ENCODE data around the gene ZBTB25.

The ZBTB25 gene

GRCh38 chr14:64496764-64497163 lies 6.9 kb downstream of the ZBTB25 start:
- Histone ChIP-seq H3K4me3 (ENCODE audit: low read depth in 1 of 2, low read length in 2 of 2) (no peak overlapping the region), H3K9me3 (ENCODE audit: low read length) (no peaks in the 10 kb centered on the region), H3K36me3 (ENCODE audit: insufficient read depth, low read length) (peaks cover 5% of the 10 kb centered on the region), H3K9ac (ENCODE audit: low read length) (no peak overlapping the region), H3K27me3 (ENCODE audit: control insufficient read depth in 1 of 2, insufficient read depth in 2 of 2, low read length in 2 of 2) (no peaks in the 10 kb centered on the region), H3K4me1 (ENCODE audit: insufficient read depth, low read length) (peaks cover 16% of the 10 kb centered on the region), H3K27ac (ENCODE audit: low read depth, low read length) (no peak overlapping the region)

- Histone ChIP-seq H3K4me3 (ENCODE audit: low read depth in 1 of 2, low read length in 2 of 2) (no peak overlapping the region), H3K9ac (ENCODE audit: low read length) (no peak overlapping the region), H3K9me3 (ENCODE audit: low read length) (no peaks in the 10 kb centered on the region), H3K36me3 (ENCODE audit: insufficient read depth, low read length) (peaks cover 10% of the 10 kb centered on the region), H3K4me1 (ENCODE audit: insufficient read depth, low read length) (peaks cover 5% of the 10 kb centered on the region), H3K27me3 (ENCODE audit: control insufficient read depth in 1 of 2, insufficient read depth in 2 of 2, low read length in 2 of 2) (no peaks in the 10 kb centered on the region), H3K27ac (ENCODE audit: low read depth, low read length) (no peak overlapping the region)
Measured at GRCh38 chr14:64495252-64495651, 8.4 kb downstream of the ZBTB25 start.

DNA sequence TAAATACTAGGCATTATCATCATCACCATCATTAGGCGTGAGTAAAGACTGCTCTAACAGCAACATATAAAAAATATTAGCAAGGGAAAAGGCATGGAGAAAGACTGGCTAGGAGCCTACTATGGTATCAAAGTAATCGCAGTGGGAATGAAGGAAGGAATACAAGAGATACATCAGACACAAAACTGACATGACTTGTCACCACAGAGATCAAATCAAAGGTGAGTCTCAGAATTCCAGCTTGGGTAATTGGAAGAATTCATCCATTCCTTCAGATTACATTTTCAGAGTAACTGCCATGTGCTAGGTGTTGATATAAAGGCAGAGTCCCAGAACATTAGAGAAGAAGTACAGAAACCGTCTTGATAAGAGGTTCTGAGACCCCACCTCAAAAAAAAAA lies 10.2 kb downstream of the ZBTB25 start:
- H3K4me3 ChIP-seq (ENCODE audit: low read depth in 1 of 2, low read length in 2 of 2) = no peak overlapping the region
- no peaks in the 10 kb centered on the region for H3K9me3 ChIP-seq (ENCODE audit: low read length)
- H3K4me1 ChIP-seq (ENCODE audit: insufficient read depth, low read length) = no peaks in the 10 kb centered on the region
- no peak overlapping the region for H3K27ac ChIP-seq (ENCODE audit: low read depth, low read length)
- peaks cover 13% of the 10 kb centered on the region for H3K36me3 ChIP-seq (ENCODE audit: insufficient read depth, low read length)
- H3K9ac ChIP-seq (ENCODE audit: low read length) = no peak overlapping the region
- no peaks in the 10 kb centered on the region for H3K27me3 ChIP-seq (ENCODE audit: control insufficient read depth in 1 of 2, insufficient read depth in 2 of 2, low read length in 2 of 2)

DNA sequence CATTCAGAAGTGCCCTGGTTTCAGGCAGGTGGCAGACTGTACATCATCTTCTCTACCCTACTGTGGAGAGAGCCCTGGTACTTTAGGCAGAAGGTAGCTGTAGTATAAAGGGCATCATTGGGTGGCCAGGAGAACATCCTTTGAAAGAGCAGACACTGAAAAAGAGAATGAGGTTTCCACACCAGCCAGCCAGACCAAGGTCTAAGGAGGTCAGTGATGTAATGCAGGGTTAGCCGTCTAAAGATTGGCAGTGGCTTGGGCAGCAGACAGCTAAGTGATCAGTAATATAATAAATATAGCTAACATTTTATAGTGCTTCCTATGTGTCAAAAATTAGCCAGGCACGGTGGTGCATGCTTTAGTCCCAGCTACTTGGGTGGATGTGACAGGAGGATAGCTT lies 12.0 kb downstream of the ZBTB25 start:
- Histone ChIP-seq H3K4me3 (ENCODE audit: low read depth in 1 of 2, low read length in 2 of 2) (no peak overlapping the region), H3K9me3 (ENCODE audit: low read length) (no peaks in the 10 kb centered on the region), H3K4me1 (ENCODE audit: insufficient read depth, low read length) (no peaks in the 10 kb centered on the region), H3K27me3 (ENCODE audit: control insufficient read depth in 1 of 2, insufficient read depth in 2 of 2, low read length in 2 of 2) (no peaks in the 10 kb centered on the region), H3K27ac (ENCODE audit: low read depth, low read length) (no peak overlapping the region), H3K9ac (ENCODE audit: low read length) (no peak overlapping the region), H3K36me3 (ENCODE audit: insufficient read depth, low read length) (peaks cover 28% of the 10 kb centered on the region)

DNA sequence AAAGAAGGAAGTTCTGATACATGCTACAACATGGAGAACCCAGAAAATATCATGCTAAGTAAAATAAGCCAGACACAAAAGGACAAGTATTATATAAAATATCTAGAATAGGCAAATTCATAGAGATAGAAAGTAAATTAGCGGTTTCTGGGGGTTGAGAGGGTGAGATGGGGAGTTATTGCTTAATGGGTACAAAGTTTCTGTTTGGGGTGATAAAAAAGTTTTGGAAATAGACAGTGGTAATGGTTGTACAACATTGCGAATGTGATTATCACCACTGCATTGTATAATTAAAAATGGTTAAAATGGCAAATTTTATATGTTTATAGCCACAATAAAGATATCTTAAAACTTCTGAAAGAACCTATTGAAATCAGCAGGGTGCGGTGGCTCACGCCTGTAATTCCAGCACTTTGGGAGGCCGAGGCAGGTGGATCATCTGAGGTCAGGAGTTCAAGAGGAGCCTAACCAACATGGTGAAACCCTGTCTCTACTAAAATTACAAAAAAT lies 15.0 kb downstream of the ZBTB25 start:
- no peak overlapping the region for H3K27ac ChIP-seq (ENCODE audit: low read depth, low read length)
- H3K4me1 ChIP-seq (ENCODE audit: insufficient read depth, low read length) = no peaks in the 10 kb centered on the region
- no peaks in the 10 kb centered on the region for H3K9me3 ChIP-seq (ENCODE audit: low read length)
- no peak overlapping the region for H3K9ac ChIP-seq (ENCODE audit: low read length)
- no peaks in the 10 kb centered on the region for H3K27me3 ChIP-seq (ENCODE audit: control insufficient read depth in 1 of 2, insufficient read depth in 2 of 2, low read length in 2 of 2)
- H3K4me3 ChIP-seq (ENCODE audit: low read depth in 1 of 2, low read length in 2 of 2) = no peak overlapping the region
- peaks cover 34% of the 10 kb centered on the region for H3K36me3 ChIP-seq (ENCODE audit: insufficient read depth, low read length)

- no peaks in the 10 kb centered on the region for H3K36me3 ChIP-seq (ENCODE audit: insufficient read depth, low read length)
- H3K9me3 ChIP-seq (ENCODE audit: low read length) = no peaks in the 10 kb centered on the region
Measured at GRCh38 chr14:64478634-64479250, 24.9 kb downstream of the ZBTB25 start.

DNA sequence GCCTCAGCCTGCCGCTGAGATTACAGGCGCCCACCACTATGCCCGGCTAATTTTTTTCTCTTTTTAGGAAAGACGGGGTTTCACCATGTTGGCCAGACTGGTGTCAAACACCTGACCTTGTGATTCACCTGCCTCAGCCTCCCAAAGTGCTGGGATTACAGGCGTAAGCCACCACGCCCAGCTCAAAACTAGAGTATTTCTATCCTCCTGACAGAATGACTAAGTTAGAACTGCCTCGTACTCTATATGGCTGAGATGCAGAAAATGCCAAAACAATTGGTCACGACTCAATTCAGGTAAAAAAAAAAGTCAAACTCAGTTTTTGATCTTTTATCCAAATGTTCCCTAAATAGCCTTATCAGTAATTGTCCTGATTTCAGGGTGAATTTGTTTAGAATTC lies 27.2 kb downstream of the ZBTB25 start:
- Histone ChIP-seq H3K4me3 (ENCODE audit: low read depth in 1 of 2, low read length in 2 of 2) (no peak overlapping the region), H3K27ac (ENCODE audit: low read depth, low read length) (no peak overlapping the region), H3K9me3 (ENCODE audit: low read length) (no peaks in the 10 kb centered on the region)

More at GRCh38 chr14:64478634-64479250, 24.9 kb downstream of the ZBTB25 start:
- Histone ChIP-seq H3K27me3 (ENCODE audit: control insufficient read depth in 1 of 2, insufficient read depth in 2 of 2, low read length in 2 of 2) (no peaks in the 10 kb centered on the region), H3K4me3 (ENCODE audit: low read depth in 1 of 2, low read length in 2 of 2) (no peak overlapping the region), H3K4me1 (ENCODE audit: insufficient read depth, low read length) (no peaks in the 10 kb centered on the region), H3K27ac (ENCODE audit: low read depth, low read length) (no peak overlapping the region), H3K9ac (ENCODE audit: low read length) (no peak overlapping the region)

GRCh38 chr14:64475585-64476273 lies 27.9 kb downstream of the ZBTB25 start:
- no peak overlapping the region for H3K27ac ChIP-seq (ENCODE audit: low read depth, low read length)

More for the DNA sequence above, 27.2 kb downstream of the ZBTB25 start:
- Histone ChIP-seq H3K36me3 (ENCODE audit: insufficient read depth, low read length) (no peaks in the 10 kb centered on the region), H3K27me3 (ENCODE audit: control insufficient read depth in 1 of 2, insufficient read depth in 2 of 2, low read length in 2 of 2) (no peaks in the 10 kb centered on the region), H3K9ac (ENCODE audit: low read length) (no peak overlapping the region), H3K4me1 (ENCODE audit: insufficient read depth, low read length) (no peaks in the 10 kb centered on the region)

DNA sequence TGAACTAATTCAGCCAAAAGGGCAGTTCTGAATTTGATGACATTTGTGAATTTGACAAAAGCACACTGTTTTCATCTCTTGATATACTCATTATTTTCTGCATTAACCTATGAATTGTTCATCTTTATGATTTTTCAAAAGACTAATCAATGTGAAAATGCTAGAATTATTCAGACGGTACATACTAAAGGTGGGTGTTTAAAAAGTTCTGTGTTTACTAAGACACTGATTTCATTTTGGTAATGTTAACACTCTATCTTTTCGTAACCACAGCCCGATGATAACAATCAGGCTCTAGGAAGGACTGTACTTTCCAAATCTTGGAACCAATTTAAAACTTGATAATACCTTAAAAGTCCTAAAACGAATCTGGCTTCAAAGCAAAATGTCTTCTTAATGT lies 28.9 kb downstream of the ZBTB25 start:
- Histone ChIP-seq H3K9me3 (ENCODE audit: low read length) (no peaks in the 10 kb centered on the region), H3K36me3 (ENCODE audit: insufficient read depth, low read length) (no peaks in the 10 kb centered on the region), H3K9ac (ENCODE audit: low read length) (no peak overlapping the region), H3K27ac (ENCODE audit: low read depth, low read length) (no peak overlapping the region), H3K4me3 (ENCODE audit: low read depth in 1 of 2, low read length in 2 of 2) (no peak overlapping the region), H3K4me1 (ENCODE audit: insufficient read depth, low read length) (no peaks in the 10 kb centered on the region), H3K27me3 (ENCODE audit: control insufficient read depth in 1 of 2, insufficient read depth in 2 of 2, low read length in 2 of 2) (no peaks in the 10 kb centered on the region)

More at GRCh38 chr14:64475585-64476273, 27.9 kb downstream of the ZBTB25 start:
- Histone ChIP-seq H3K4me3 (ENCODE audit: low read depth in 1 of 2, low read length in 2 of 2) (no peak overlapping the region), H3K9ac (ENCODE audit: low read length) (no peak overlapping the region), H3K36me3 (ENCODE audit: insufficient read depth, low read length) (no peaks in the 10 kb centered on the region), H3K4me1 (ENCODE audit: insufficient read depth, low read length) (no peaks in the 10 kb centered on the region), H3K27me3 (ENCODE audit: control insufficient read depth in 1 of 2, insufficient read depth in 2 of 2, low read length in 2 of 2) (no peaks in the 10 kb centered on the region), H3K9me3 (ENCODE audit: low read length) (no peaks in the 10 kb centered on the region)

- Histone ChIP-seq H3K9me3 (ENCODE audit: low read length) (no peaks in the 10 kb centered on the region), H3K27me3 (ENCODE audit: control insufficient read depth in 1 of 2, insufficient read depth in 2 of 2, low read length in 2 of 2) (no peaks in the 10 kb centered on the region), H3K4me3 (ENCODE audit: low read depth in 1 of 2, low read length in 2 of 2) (no peak overlapping the region), H3K27ac (ENCODE audit: low read depth, low read length) (no peak overlapping the region), H3K9ac (ENCODE audit: low read length) (no peak overlapping the region), H3K4me1 (ENCODE audit: insufficient read depth, low read length) (no peaks in the 10 kb centered on the region), H3K36me3 (ENCODE audit: insufficient read depth, low read length) (no peaks in the 10 kb centered on the region)
Measured at GRCh38 chr14:64474041-64474440, 29.6 kb downstream of the ZBTB25 start.

- no peak overlapping the region for H3K27ac ChIP-seq (ENCODE audit: low read depth, low read length)
Measured at GRCh38 chr14:64468451-64468850, 35.2 kb downstream of the ZBTB25 start.

DNA sequence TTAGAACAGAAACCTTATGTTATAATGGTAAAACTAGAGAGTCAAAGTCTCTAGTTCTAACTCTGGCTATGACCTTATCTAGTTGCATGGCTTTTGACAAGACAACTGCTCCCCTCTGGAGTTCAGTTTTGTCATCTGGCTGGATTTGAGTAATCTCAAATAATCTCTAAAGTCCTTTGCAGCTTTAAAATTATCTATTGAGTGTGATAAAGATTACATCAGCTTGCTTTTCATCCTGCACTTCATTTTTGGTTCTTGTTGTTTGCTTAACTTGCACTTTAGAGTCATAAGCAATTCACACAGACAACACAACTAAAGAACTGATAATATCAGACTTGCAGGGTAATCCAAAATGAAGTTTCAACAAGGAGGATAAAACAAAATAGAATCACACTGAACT lies 36.1 kb downstream of the ZBTB25 start:
- no peak overlapping the region for H3K9ac ChIP-seq (ENCODE audit: low read length)
- H3K9me3 ChIP-seq (ENCODE audit: low read length) = no peaks in the 10 kb centered on the region
- H3K27me3 ChIP-seq (ENCODE audit: control insufficient read depth in 1 of 2, insufficient read depth in 2 of 2, low read length in 2 of 2) = no peaks in the 10 kb centered on the region
- no peaks in the 10 kb centered on the region for H3K36me3 ChIP-seq (ENCODE audit: insufficient read depth, low read length)
- H3K4me3 ChIP-seq (ENCODE audit: low read depth in 1 of 2, low read length in 2 of 2) = no peak overlapping the region
- peaks cover 4% of the 10 kb centered on the region for H3K4me1 ChIP-seq (ENCODE audit: insufficient read depth, low read length)
- no peak overlapping the region for H3K27ac ChIP-seq (ENCODE audit: low read depth, low read length)

More at GRCh38 chr14:64468451-64468850, 35.2 kb downstream of the ZBTB25 start:
- no peaks in the 10 kb centered on the region for H3K9me3 ChIP-seq (ENCODE audit: low read length)
- H3K9ac ChIP-seq (ENCODE audit: low read length) = no peak overlapping the region
- peaks cover 4% of the 10 kb centered on the region for H3K4me1 ChIP-seq (ENCODE audit: insufficient read depth, low read length)
- no peaks in the 10 kb centered on the region for H3K27me3 ChIP-seq (ENCODE audit: control insufficient read depth in 1 of 2, insufficient read depth in 2 of 2, low read length in 2 of 2)
- H3K36me3 ChIP-seq (ENCODE audit: insufficient read depth, low read length) = no peaks in the 10 kb centered on the region
- H3K4me3 ChIP-seq (ENCODE audit: low read depth in 1 of 2, low read length in 2 of 2) = no peak overlapping the region
